T-cell (primary cell): Measurements from ENCODE around the gene U2AF2. TPM values are rescaled to one million over a fixed set of nuclear protein-coding genes. Genes with fewer than 3 reads are reported as not detected.

ENCODE experiments used
- ATAC-seq, 4 experiments: fragments of 200-7000 bp in 3 of 4; fragments of 150-1000 bp in 1 of 4; cut with Tn5 transposase; replicated peaks in 1 of 4; 1 replicate in 3 of 4; 2 replicates in 1 of 4; pipeline ENCODE4 v1.10.0; 2021; ENCODE audit warnings: moderate library complexity in 3 of 4, mild to moderate bottlenecking in 2 of 4, moderate number of reproducible peaks in 1 of 4
- CTCF ChIA-PET, 2 donors: fragments of 300-600 bp; sonication (Branson Sonifier 250); formaldehyde crosslinking; loops; one replicate each; lab custom pipeline; 2022; ENCODE audit warnings: antibody characterized with exemption in 2 of 2; lab: Charles Lee
- POLR2A ChIA-PET, 2 donors: fragments of 300-600 bp; sonication (Branson Sonifier 250); formaldehyde crosslinking; loops; one replicate each; lab custom pipeline; 2022; ENCODE audit warnings: antibody characterized with exemption in 2 of 2; lab: Charles Lee
- DNase-seq, 35 experiments: peaks; one replicate each; pipeline versions ENCODE4 v3.0.0 to v3.0.0-alpha.2; 2013 to 2023
- H3K27ac ChIP-seq: one replicate; pipeline ENCODE4 v1.5.1; 2013; ENCODE audit warnings: low read length
- H3K27me3 ChIP-seq, 2 experiments: replicated peaks in 1 of 2; 1 replicate in 1 of 2; 2 replicates in 1 of 2; pipeline versions ENCODE4 v1.6.1 to v1.7.0; 2013; ENCODE audit warnings: low read length in 1 of 2, mixed read lengths in 1 of 2; ENCODE audit not compliant: control insufficient read depth in 2 of 2, insufficient read depth in 2 of 2; ENCODE audit errors: extremely low read depth in 1 of 2
- H3K36me3 ChIP-seq, 2 donors: 1 replicate in 1 of 2; 2 replicates in 1 of 2; pipeline versions ENCODE4 v1.6.1 to v1.7.0; 2013; ENCODE audit warnings: low read length in 1 of 2; ENCODE audit not compliant: control insufficient read depth in 2 of 2, insufficient read depth in 1 of 2; ENCODE audit errors: extremely low read depth in 1 of 2
- H3K4me1 ChIP-seq, 2 experiments: 1 replicate in 1 of 2; 2 replicates in 1 of 2; pipeline versions ENCODE4 v1.6.1 to v1.7.0; 2013; ENCODE audit warnings: low read length in 2 of 2, mixed read lengths in 1 of 2; ENCODE audit not compliant: insufficient read depth in 2 of 2, control insufficient read depth in 1 of 2; ENCODE audit errors: extremely low read depth in 1 of 2
- H3K4me3 ChIP-seq, 2 donors: 1 replicate in 1 of 2; 2 replicates in 1 of 2; pipeline versions ENCODE4 v1.5.1 to v1.7.0; 2013; ENCODE audit warnings: mild to moderate bottlenecking in 2 of 2, low read length in 1 of 2, moderate library complexity in 1 of 2; ENCODE audit not compliant: control insufficient read depth in 1 of 2; ENCODE audit errors: extremely low read depth in 1 of 2
- H3K9me3 ChIP-seq: 2 replicates; pipeline ENCODE4 v1.7.0; 2013
- H3K27ac Mint-ChIP-seq, 2 donors: one replicate each; pipeline ENCODE4 v1.8.0; 2020 to 2021; ENCODE audit warnings: mild to moderate bottlenecking in 2 of 2, mixed read lengths in 2 of 2
- H3K27me3 Mint-ChIP-seq, 2 donors: one replicate each; pipeline ENCODE4 v1.8.0; 2021 to 2022; ENCODE audit warnings: mixed read lengths in 2 of 2
- H3K36me3 Mint-ChIP-seq: one replicate; pipeline ENCODE4 v1.8.0; 2021; ENCODE audit warnings: mixed read lengths
- H3K4me1 Mint-ChIP-seq, 3 donors: one replicate each; pipeline ENCODE4 v1.8.0; 2020 to 2022; ENCODE audit warnings: mixed read lengths in 3 of 3, mild to moderate bottlenecking in 1 of 3
- H3K4me3 Mint-ChIP-seq, 3 donors: one replicate each; pipeline ENCODE4 v1.8.0; 2020 to 2022; ENCODE audit warnings: mild to moderate bottlenecking in 3 of 3, mixed read lengths in 3 of 3, moderate library complexity in 3 of 3
- H3K9me3 Mint-ChIP-seq, 3 donors: one replicate each; pipeline ENCODE4 v1.8.0; 2020 to 2022; ENCODE audit warnings: mixed read lengths in 3 of 3
- WGBS: methylation state at CpG from one replicate; pipeline ENCODE4 v1.1.5; 2013; ENCODE audit warnings: missing lambda C conversion rate; ENCODE audit not compliant: insufficient coverage; 5-methylcytosine and 5-hydroxymethylcytosine counted together
- total RNA-seq, 35 experiments: library from RNA in 6 of 35; stranded (reverse) in 6 of 35; fragments of 120-200 nt in 1 of 35; gene quantifications; one replicate each; pipeline versions ENCODE4 v1.2.1 to v1.2.4 and lab custom pipeline; 2013 to 2026

The U2AF2 gene
- total RNA-seq, 5 donors from 2014 or later (not counting 1 experiment from before 2014, with no cell fraction given): 254 to 310 (median 303) TPM

- H3K36me3 Mint-ChIP-seq: peaks cover 31% of the 10 kb centered on the region
- Histone ChIP-seq H3K4me1 (peaks cover 10 to 72% of the 10 kb centered on the region in 2 experiments), H3K27ac (no peak overlapping the region), H3K4me3 (no peak overlapping the region), H3K36me3 (peaks cover 15 to 37% of the 10 kb centered on the region in 2 donors), H3K27me3 (no peaks in the 10 kb centered on the region), H3K9me3 (no peaks in the 10 kb centered on the region)
- peaks cover 59 to 73% (median 67%) of the 10 kb centered on the region in 3 donors for H3K4me1 Mint-ChIP-seq
- WGBS: 100% methylated on average over 2 of the region's 5 CpGs
- ChIA-PET CTCF (no interaction called here), POLR2A (no interaction called here)
- no peak for DNase-seq
- peak overlapping the region; percentile 95 to 98 (median 96) for H3K4me3 Mint-ChIP-seq
- H3K27me3 Mint-ChIP-seq: no peaks in the 10 kb centered on the region
- peak overlapping the region; percentile 16 to 61 for H3K27ac Mint-ChIP-seq
- no peak for ATAC-seq
- no peaks in the 10 kb centered on the region for H3K9me3 Mint-ChIP-seq
Observed at GRCh38 chr19:55676383-55676782, 21.5 kb downstream of the U2AF2 start.

GRCh38 chr19:55676889-55677505 is 22.2 kb downstream of the U2AF2 start:
- Mint-ChIP-seq H3K4me1 (peaks cover 56 to 71% (median 64%) of the 10 kb centered on the region in 3 donors), H3K27ac (peak overlapping the region; percentile 16 to 61), H3K9me3 (no peaks in the 10 kb centered on the region), H3K36me3 (peaks cover 31% of the 10 kb centered on the region), H3K27me3 (no peaks in the 10 kb centered on the region), H3K4me3 (peak overlapping the region; percentile 95 to 98 (median 96))
- ChIA-PET CTCF (no interaction called here), POLR2A (no interaction called here)
- ATAC-seq (no peak), DNase-seq (no peak)
- H3K9me3 ChIP-seq: no peaks in the 10 kb centered on the region
- H3K4me3 ChIP-seq: no peak overlapping the region
- 44% methylated on average over 1 of the region's 7 CpGs for WGBS
- H3K27me3 ChIP-seq: no peaks in the 10 kb centered on the region
- H3K4me1 ChIP-seq: peaks cover 10 to 69% of the 10 kb centered on the region in 2 experiments
- peaks cover 19 to 43% of the 10 kb centered on the region in 2 donors for H3K36me3 ChIP-seq
- H3K27ac ChIP-seq: no peak overlapping the region

DNA sequence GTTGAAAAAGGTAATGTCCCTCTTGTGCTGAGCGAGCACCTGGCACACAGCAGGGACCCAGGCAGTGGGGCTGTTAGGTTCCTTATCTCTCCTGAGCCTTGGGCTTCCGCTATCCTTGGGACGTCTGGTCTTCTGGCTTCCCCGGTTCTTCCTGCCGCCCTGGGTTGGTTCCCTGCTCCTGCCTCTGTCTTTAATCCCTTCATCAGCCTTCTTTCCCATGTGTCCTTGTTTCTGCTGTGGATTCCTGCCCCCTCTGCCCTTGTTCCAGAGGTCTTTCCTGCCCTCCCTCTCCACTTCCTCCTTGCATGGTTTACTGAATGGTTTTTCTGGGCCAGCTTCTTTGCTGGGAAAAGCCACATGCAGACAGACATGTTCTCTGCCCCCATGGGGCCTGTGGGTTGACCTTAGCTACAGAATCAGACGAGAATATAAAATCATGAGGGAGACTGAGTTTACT is 22.8 kb downstream of the U2AF2 start:
- H3K9me3 ChIP-seq: no peaks in the 10 kb centered on the region
- CTCF ChIA-PET: no interaction called here
- Mint-ChIP-seq H3K9me3 (no peaks in the 10 kb centered on the region), H3K36me3 (peaks cover 28% of the 10 kb centered on the region), H3K27ac (peak overlapping the region; percentile 28 to 55), H3K4me3 (peak overlapping the region; percentile 31 to 95 (median 64)), H3K27me3 (no peaks in the 10 kb centered on the region), H3K4me1 (peaks cover 52 to 70% (median 63%) of the 10 kb centered on the region in 3 donors)
- no peaks in the 10 kb centered on the region for H3K27me3 ChIP-seq
- no peak for ATAC-seq
- H3K4me1 ChIP-seq: peaks cover 10 to 69% of the 10 kb centered on the region in 2 experiments
- POLR2A ChIA-PET: no interaction called here
- H3K4me3 ChIP-seq: no peak overlapping the region
- DNase-seq: no peak
- H3K27ac ChIP-seq: peak overlapping the region; percentile 23
- WGBS: 90% methylated on average over 6 of the region's 6 CpGs
- peaks cover 21 to 48% of the 10 kb centered on the region in 2 donors for H3K36me3 ChIP-seq

- Mint-ChIP-seq H3K4me1 (peaks cover 50 to 69% (median 62%) of the 10 kb centered on the region in 3 donors), H3K36me3 (peaks cover 28% of the 10 kb centered on the region), H3K9me3 (no peaks in the 10 kb centered on the region), H3K27ac (peak overlapping the region; percentile 28 to 55), H3K4me3 (peak overlapping the region in 2 of 3 donors; percentile 64 to 95), H3K27me3 (no peaks in the 10 kb centered on the region)
- Histone ChIP-seq H3K4me3 (no peak overlapping the region), H3K27ac (no peak overlapping the region), H3K9me3 (no peaks in the 10 kb centered on the region), H3K4me1 (peaks cover 10 to 69% of the 10 kb centered on the region in 2 experiments), H3K27me3 (no peaks in the 10 kb centered on the region), H3K36me3 (peaks cover 21 to 49% of the 10 kb centered on the region in 2 donors)
- ATAC-seq: no peak
- WGBS: 89% methylated on average over 21 of the region's 21 CpGs
- CTCF ChIA-PET: no interaction called here
- POLR2A ChIA-PET: no interaction called here
- DNase-seq: peak in 4 of 35 experiments; percentile 8 to 47 (median 20)
Observed at GRCh38 chr19:55678121-55678671, 23.4 kb downstream of the U2AF2 start.

DNA sequence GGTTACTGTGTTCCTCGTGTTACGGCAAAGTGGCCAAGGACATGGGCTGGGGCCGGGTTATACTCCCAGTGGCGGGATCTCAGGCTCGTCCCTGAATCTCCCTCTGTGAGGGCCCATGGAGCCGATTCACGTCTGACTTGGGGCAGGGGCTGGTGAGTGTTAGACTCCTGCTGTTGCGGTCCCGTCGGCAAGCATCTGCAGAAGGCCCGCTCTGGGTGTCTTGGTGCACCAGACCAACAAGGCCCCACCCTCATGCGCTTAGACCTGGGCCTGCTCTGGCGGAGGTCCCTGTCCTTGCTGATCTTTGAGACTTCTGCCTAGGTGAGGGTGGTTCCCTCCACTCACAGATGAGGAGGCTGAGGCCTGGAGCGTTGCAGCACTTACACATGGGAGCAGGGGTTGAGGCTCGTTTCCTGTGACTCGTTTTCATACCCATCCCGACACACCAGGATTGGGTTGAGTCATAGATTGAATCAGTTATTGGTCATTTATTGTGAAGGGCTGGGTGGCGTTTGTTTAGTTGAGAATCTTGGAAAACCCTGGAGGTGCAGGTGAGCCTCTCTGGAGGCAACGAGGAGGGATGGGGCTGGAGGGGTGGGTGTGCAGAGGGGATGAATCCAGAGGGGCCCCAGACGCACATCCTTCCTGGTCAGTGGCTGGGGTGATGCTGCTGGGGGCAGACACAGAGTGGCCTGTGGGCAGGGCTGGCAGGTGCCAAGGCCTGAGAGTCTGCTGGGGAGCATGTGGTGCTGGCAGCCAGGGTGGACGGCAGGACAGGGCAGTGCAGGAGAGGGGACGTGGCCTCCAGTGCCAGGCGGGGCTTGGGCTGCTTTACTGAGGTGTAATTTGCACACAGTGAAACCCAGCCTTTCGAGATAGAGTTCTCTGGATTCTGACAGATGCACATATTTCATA is 24.8 kb downstream of the U2AF2 start:
- H3K9me3 ChIP-seq: no peaks in the 10 kb centered on the region
- peaks cover 10 to 61% of the 10 kb centered on the region in 2 experiments for H3K4me1 ChIP-seq
- H3K4me1 Mint-ChIP-seq: peaks cover 44 to 65% (median 61%) of the 10 kb centered on the region in 3 donors
- no peak overlapping the region for H3K27ac Mint-ChIP-seq
- POLR2A ChIA-PET: no interaction called here
- DNase-seq (no peak), ATAC-seq (no peak)
- peaks cover 21 to 60% of the 10 kb centered on the region in 2 donors for H3K36me3 ChIP-seq
- WGBS: 88% methylated on average over 14 of the region's 24 CpGs
- H3K4me3 ChIP-seq: no peak overlapping the region
- H3K27me3 Mint-ChIP-seq: no peaks in the 10 kb centered on the region
- H3K36me3 Mint-ChIP-seq: peaks cover 31% of the 10 kb centered on the region
- CTCF ChIA-PET: no interaction called here
- no peak overlapping the region for H3K27ac ChIP-seq
- H3K9me3 Mint-ChIP-seq: no peaks in the 10 kb centered on the region
- peak overlapping the region in 1 of 3 donors; percentile 7 for H3K4me3 Mint-ChIP-seq
- no peaks in the 10 kb centered on the region for H3K27me3 ChIP-seq
